Activated B cell treated with CpG ODN at 0.5 μM for 24 hours (primary cell): ENCODE results near the gene E2F8. TPM values are rescaled to one million over a fixed set of nuclear protein-coding genes. Genes with fewer than 3 reads are reported as not detected.
A peak's percentile ranks its signal among the peaks of the same experiment; 100 is the strongest.

ENCODE experiments used
- ATAC-seq: fragments of 200-7000 bp; cut with Tn5 transposase; one replicate; pipeline ENCODE4 v1.10.0; 2021; ENCODE audit warnings: low read depth, mild to moderate bottlenecking, moderate library complexity
- CTCF ChIA-PET: fragments of 350-600 bp; sonication (Branson Sonifier 250); formaldehyde crosslinking; loops from one replicate; lab custom pipeline; 2021; ENCODE audit warnings: antibody characterized with exemption; lab: Charles Lee
- POLR2A ChIA-PET: fragments of 350-600 bp; sonication (Branson Sonifier 250); formaldehyde crosslinking; loops from one replicate; lab custom pipeline; 2021; ENCODE audit warnings: antibody characterized with exemption; lab: Charles Lee
- DNase-seq: peaks from one replicate; pipeline ENCODE4 v3.0.0; 2022
- H3K27ac Mint-ChIP-seq: one replicate; pipeline ENCODE4 v1.8.0; 2020; ENCODE audit warnings: mixed read lengths
- H3K27me3 Mint-ChIP-seq: one replicate; pipeline ENCODE4 v1.8.0; 2021; ENCODE audit warnings: mixed read lengths
- H3K36me3 Mint-ChIP-seq: one replicate; pipeline ENCODE4 v1.8.0; 2021; ENCODE audit warnings: low read depth, mixed read lengths
- H3K4me1 Mint-ChIP-seq: one replicate; pipeline ENCODE4 v1.8.0; 2021; ENCODE audit warnings: mixed read lengths
- H3K4me3 Mint-ChIP-seq: one replicate; pipeline ENCODE4 v1.8.0; 2020; ENCODE audit warnings: mild to moderate bottlenecking, mixed read lengths
- H3K9me3 Mint-ChIP-seq: one replicate; pipeline ENCODE4 v1.8.0; 2020; ENCODE audit warnings: mixed read lengths
- intact Hi-C: fragments of 100-400 bp; cut with micrococcal nuclease; formaldehyde crosslinking; loops from one replicate; pipeline ENCODE4 v1.15.1; 2024
- total RNA-seq: library from RNA; stranded (reverse); gene quantifications from 2 replicates; pipeline ENCODE4 v1.2.3, GENCODE V29; 2022
- TF ChIP-seq, protein P1 (sequence below): fragments of 200-600 bp; IDR thresholded peaks from one replicate; pipeline ENCODE4 v1.8.0; 2022; ENCODE audit warnings: antibody characterized with exemption, mild to moderate bottlenecking

The E2F8 gene
- total RNA-seq, 1 donor from 2014 or later, result 0.82 TPM

GRCh38 chr11:19244084-19244483 is 3.3 kb upstream of the E2F8 start:
- no peak overlapping the region for H3K4me3 Mint-ChIP-seq
- H3K4me1 Mint-ChIP-seq, result peaks cover 18% of the 10 kb centered on the region
- no peaks in the 10 kb centered on the region for H3K36me3 Mint-ChIP-seq
- H3K27ac Mint-ChIP-seq, result no peak overlapping the region
- DNase-seq (no peak), ATAC-seq (no peak)
- H3K27me3 Mint-ChIP-seq, result peaks cover 27% of the 10 kb centered on the region
- intact Hi-C loops, result loop anchor here (5.0 kb wide), 2 partner anchors 167 to 1118 kb away; partner anchors contain the start of gene HTATIP2
- no peaks in the 10 kb centered on the region for H3K9me3 Mint-ChIP-seq
- POLR2A ChIA-PET, result interaction anchor here (0.5 kb wide), 1 partner anchor 14 kb away, joined by 3 read pairs; no protein-coding TSS in a partner anchor
- TF ChIP-seq, protein P1, sequence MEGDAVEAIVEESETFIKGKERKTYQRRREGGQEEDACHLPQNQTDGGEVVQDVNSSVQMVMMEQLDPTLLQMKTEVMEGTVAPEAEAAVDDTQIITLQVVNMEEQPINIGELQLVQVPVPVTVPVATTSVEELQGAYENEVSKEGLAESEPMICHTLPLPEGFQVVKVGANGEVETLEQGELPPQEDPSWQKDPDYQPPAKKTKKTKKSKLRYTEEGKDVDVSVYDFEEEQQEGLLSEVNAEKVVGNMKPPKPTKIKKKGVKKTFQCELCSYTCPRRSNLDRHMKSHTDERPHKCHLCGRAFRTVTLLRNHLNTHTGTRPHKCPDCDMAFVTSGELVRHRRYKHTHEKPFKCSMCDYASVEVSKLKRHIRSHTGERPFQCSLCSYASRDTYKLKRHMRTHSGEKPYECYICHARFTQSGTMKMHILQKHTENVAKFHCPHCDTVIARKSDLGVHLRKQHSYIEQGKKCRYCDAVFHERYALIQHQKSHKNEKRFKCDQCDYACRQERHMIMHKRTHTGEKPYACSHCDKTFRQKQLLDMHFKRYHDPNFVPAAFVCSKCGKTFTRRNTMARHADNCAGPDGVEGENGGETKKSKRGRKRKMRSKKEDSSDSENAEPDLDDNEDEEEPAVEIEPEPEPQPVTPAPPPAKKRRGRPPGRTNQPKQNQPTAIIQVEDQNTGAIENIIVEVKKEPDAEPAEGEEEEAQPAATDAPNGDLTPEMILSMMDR, result no peak
- CTCF ChIA-PET, result interaction anchor here (1.2 kb wide), 1 partner anchor 16 kb away, joined by 3 read pairs; no protein-coding TSS in a partner anchor

DNA sequence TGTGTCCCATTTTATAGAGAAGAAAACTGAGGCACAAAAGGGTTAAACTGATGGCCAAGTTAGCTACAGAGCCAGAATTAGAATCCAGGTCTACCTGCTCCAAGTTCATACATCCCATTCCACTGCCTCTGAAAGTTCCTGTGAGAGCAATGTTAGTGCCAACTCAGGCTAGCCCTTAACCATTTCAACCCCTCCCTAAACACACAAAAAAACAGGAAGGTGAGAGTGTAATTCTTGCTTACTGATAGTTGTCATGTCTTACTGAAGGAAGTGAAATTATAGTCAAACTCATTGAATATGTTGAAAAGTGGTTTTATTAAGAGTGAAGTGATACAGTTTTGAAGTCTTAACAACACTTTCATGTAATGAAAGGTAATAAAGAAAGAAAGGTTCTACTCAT is 2.9 kb upstream of the E2F8 start:
- Mint-ChIP-seq H3K27me3 (peaks cover 27% of the 10 kb centered on the region), H3K4me1 (peaks cover 18% of the 10 kb centered on the region), H3K27ac (no peak overlapping the region), H3K4me3 (no peak overlapping the region), H3K36me3 (no peaks in the 10 kb centered on the region), H3K9me3 (no peaks in the 10 kb centered on the region)
- no peak for DNase-seq
- intact Hi-C loops, result loop anchor here (5.0 kb wide), 2 partner anchors 166 to 1119 kb away; partner anchors contain the start of gene HTATIP2
- ChIA-PET POLR2A (no interaction called here), CTCF (interaction anchor here (1.2 kb wide), 1 partner anchor 16 kb away, joined by 3 read pairs; no protein-coding TSS in a partner anchor)
- ATAC-seq, result no peak
- TF ChIP-seq, protein P1, result no peak

DNA sequence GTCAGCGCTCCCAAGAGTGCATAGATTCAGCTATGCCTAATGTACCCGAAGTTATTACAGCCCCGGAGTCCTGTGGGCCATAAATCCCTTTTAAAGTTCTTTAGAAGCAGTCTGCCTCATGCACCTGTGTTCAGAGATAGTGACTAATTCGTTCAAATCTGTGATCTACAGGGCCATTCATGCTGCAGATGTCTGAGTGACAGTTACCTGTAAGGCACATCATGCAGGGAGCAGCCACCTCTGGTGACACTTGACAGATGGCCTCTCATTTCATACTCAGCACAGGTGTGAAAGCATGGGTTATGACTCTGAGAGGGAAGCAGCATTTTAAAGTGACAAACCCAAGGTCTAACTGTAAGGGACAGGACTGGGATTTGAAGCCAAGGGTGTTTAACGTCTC is 2.4 kb upstream of the E2F8 start:
- H3K27me3 Mint-ChIP-seq, result peaks cover 24% of the 10 kb centered on the region
- TF ChIP-seq, protein P1, result no peak
- DNase-seq (no peak), ATAC-seq (no peak)
- no peaks in the 10 kb centered on the region for H3K9me3 Mint-ChIP-seq
- POLR2A ChIA-PET, result no interaction called here
- CTCF ChIA-PET, result interaction anchor here (1.2 kb wide), 1 partner anchor 17 kb away, joined by 3 read pairs; no protein-coding TSS in a partner anchor
- H3K4me1 Mint-ChIP-seq, result peaks cover 18% of the 10 kb centered on the region
- H3K36me3 Mint-ChIP-seq, result no peaks in the 10 kb centered on the region
- intact Hi-C loops, result loop anchor here (5.0 kb wide), 2 partner anchors 166 to 1119 kb away; partner anchors contain the start of gene HTATIP2
- no peak overlapping the region for H3K4me3 Mint-ChIP-seq
- H3K27ac Mint-ChIP-seq, result no peak overlapping the region

GRCh38 chr11:19242179-19242932 is 1.6 kb upstream of the E2F8 start:
- H3K27me3 Mint-ChIP-seq, result peaks cover 20% of the 10 kb centered on the region
- ATAC-seq (no peak), DNase-seq (no peak)
- H3K4me1 Mint-ChIP-seq, result peaks cover 18% of the 10 kb centered on the region
- H3K36me3 Mint-ChIP-seq, result no peaks in the 10 kb centered on the region
- ChIA-PET CTCF (no interaction called here), POLR2A (no interaction called here)
- TF ChIP-seq, protein P1, result no peak
- H3K27ac Mint-ChIP-seq, result peak overlapping the region; percentile 31
- H3K4me3 Mint-ChIP-seq, result peak overlapping the region; percentile 83
- intact Hi-C loops, result loop anchor here (5.0 kb wide), 2 partner anchors 165 to 1120 kb away; partner anchors contain the start of gene HTATIP2
- H3K9me3 Mint-ChIP-seq, result no peaks in the 10 kb centered on the region
